Stimulated activated CD4-positive, alpha-beta T cell treated with anti-CD3 and anti-CD28 coated beads, Interleukin-15, amount 100 ng/mL, for 24 hours (primary cell): ENCODE results near the gene DAB2.
"Not testable (repeated sequence)": the region's sequence is repeated elsewhere in the genome, so short reads cannot be mapped to it uniquely, and the experiment has no call there.

Experiments
- DNase-seq: peaks from one replicate; pipeline ENCODE4 v3.0.0-alpha.2; 2020

Gene DAB2

GRCh38 chr5:39417979-39418378 is 6.8 kb downstream of the DAB2 start:
- DNase-seq: no peak

DNA sequence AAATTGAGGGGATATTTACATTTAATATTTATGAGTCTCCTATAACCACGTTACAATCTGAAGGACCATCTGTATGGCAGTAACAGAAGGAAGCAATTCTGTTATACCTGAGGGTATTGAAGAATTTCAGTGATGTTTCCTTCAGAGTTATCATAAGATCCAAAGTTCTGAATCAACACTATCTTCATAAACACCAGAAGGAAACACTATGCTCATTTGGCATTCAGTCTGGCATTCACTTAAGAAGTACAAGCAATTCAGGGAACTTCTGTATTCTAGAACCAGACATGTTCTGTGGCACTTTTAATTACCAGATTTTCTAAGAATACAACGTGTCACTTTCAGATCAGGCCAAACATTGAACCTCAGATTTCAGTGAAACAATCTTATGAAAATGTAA is 9.6 kb downstream of the DAB2 start:
- DNase-seq: no peak

- DNase-seq: no peak
These were observed 10.4 kb downstream of the DAB2 start for GRCh38 chr5:39414426-39414825.

GRCh38 chr5:39413771-39414170 is 11.0 kb downstream of the DAB2 start:
- DNase-seq: no peak

- no peak for DNase-seq
These were observed 11.9 kb downstream of the DAB2 start for GRCh38 chr5:39412721-39413394.

DNA sequence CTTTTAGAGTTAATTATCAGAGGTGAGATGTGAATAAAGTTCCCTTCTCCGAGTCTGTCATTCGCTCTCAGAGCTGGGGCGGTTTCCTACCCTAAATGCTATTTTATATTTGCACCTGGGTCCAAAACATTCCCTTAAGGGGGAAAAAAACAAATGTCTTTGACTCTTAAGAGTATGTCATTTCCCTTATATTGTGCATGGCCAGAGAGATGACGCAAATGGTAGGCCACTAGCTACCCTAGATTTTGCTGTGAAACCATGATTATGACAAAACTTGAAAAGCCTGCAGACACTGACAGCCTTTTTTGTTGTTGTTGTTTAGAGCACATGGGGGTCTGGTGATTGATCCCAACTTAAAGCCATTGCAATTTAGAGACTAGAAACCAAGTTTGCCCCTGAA is 12.8 kb downstream of the DAB2 start:
- DNase-seq: no peak

GRCh38 chr5:39411061-39411460 is 13.7 kb downstream of the DAB2 start:
- DNase-seq: no peak

DNA sequence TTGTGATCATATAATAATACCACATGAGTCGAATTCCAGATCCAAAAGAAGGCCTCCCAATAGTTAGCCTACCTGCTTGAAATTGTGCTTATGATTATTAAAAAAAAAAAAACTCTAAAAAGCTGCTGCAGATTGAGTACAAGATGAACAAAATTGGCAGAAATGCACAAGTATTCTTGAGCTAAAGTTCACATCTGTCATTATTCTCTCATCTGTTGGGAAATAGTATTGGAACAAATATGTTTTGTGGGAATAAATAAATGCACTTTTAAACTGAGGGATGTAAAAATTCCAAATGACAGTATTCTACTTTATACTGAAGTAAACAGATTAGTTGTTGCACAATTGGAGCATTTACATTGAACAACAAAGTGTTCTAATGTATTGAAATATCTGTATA is 15.7 kb downstream of the DAB2 start:
- DNase-seq: no peak

DNA sequence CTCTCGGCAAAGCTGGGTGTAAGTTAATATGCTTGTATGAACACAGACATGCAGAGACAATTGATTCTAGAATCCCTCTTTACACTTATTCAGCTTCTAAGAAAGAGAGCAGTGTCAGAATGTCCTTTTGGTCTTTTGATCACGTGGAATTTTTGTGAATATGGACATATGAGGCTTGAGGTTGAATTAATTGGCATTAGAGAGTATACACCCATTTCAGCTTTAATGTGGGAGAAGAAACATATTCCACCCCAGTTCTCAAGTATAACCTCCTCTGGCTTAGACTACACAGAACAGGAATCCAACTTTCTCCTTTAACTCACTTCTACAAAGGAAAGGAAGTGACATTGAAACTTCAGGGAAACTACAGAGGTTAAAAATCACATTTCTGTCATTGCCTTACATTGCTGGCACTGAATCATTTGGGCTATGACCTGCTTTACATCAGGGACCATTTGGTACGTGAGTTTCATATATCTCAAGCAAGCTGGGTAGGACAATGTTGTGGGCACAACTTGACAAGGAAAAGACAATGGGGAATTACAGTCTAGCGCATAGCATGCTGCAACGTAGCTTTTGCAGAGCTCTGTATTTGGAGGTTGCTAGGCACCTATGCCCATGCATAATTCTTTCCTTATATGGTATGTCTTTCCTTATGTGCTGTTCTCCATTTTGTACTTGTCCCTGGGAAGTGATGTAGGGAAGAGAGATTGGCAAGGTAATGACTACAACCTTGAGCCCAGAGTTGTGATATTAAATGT is 19.5 kb downstream of the DAB2 start:
- DNase-seq: no peak

- not testable (repeated sequence) for DNase-seq
These were observed 21.0 kb downstream of the DAB2 start for GRCh38 chr5:39403761-39404160.

- DNase-seq: not testable (repeated sequence)
These were observed 22.6 kb downstream of the DAB2 start for GRCh38 chr5:39402140-39402539.

- DNase-seq: no peak
These were observed 23.8 kb downstream of the DAB2 start for GRCh38 chr5:39400713-39401578.

GRCh38 chr5:39399135-39400036 is 25.4 kb downstream of the DAB2 start:
- DNase-seq: no peak

GRCh38 chr5:39396843-39397242 is 27.9 kb downstream of the DAB2 start:
- no peak for DNase-seq

- DNase-seq: no peak
These were observed 29.3 kb downstream of the DAB2 start for GRCh38 chr5:39395521-39395920.

GRCh38 chr5:39394946-39395345 is 29.8 kb downstream of the DAB2 start:
- DNase-seq: no peak

- no peak for DNase-seq
These were observed 33.8 kb downstream of the DAB2 start for GRCh38 chr5:39390945-39391344.

DNA sequence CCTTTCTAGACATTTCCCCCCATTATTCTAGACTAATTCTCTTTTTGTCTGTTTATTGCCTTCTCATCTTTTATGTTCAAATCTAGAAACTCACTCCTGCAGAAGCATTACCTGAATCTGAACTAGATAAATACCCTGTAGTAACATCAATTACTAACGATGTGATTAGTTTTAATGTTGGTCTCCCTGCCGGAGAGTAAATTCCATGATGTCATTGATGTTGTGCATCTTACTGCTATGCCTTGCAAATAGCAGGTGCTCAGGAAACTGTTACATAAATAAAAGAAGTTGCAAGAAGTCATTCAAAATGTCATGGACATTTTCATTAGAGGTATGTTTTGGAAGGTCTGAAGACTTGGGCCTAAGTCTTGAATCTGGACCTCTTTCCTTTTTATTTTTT is 37.5 kb downstream of the DAB2 start:
- no peak for DNase-seq

- DNase-seq: no peak
These were observed 40.5 kb downstream of the DAB2 start for GRCh38 chr5:39384271-39384670.

GRCh38 chr5:39381376-39381775 is 43.4 kb downstream of the DAB2 start:
- no peak for DNase-seq

DNA sequence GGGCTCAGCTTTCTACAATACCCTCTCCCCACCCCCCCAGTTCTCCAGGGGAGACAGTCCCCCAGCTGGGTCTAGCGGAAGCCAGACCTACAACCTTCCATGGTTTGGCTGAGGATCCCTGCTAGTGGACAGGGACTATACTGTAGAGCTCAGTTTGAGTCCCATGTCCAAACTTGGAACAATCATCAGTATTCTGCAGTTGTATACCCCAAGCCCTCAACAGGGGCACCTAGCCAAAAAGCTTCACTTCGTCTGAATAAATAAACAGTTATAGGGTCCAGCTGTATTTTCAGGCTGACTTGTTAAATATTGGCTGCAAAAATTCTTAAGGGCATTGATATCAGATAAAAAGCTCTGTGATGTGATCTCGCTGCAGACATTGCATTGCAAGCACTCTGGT is 45.1 kb downstream of the DAB2 start:
- DNase-seq: no peak

DNA sequence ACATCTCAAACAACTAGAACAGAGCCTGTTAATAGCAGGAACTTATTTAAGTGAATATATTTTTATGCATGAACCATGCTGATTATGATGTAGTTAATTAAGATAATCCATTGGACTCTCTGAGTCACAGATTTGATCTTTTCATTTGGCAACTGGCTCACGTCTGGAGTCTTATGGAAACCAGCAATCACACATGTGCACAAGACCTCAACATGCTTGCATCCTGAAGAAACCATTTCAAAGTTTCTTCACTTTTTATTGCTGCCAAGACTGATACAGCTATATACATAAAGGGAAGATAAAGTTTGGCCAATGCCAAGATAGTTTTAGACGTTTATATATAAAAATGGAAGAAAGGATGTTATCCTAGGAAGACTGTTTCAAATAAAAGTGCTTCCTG is 47.2 kb downstream of the DAB2 start:
- DNase-seq: no peak

DNA sequence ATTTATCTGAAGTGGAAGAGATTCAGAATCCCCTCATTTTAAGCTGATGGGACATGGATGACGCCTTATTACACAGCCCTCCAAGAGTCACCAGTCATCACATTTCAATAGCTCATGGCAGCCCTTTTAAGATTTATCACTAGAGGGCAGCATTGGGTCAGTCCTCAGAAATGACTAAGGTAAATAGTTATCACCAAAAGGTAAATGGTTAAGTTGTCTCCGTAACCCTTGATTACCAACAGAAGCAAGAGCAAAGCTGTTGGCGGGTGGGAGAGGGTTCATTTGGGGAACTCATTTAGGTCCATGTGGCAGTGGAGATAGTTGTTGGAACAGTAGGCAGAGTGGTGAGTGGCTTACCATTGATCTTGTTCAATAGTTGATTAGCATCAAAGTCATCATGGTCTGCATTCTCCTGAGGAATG is 48.5 kb downstream of the DAB2 start:
- DNase-seq: peak; percentile 44
